Ramos (cell line): Measurements from ENCODE around the gene PRRT3.
"Not testable (repeated sequence)": the region's sequence is repeated elsewhere in the genome, so short reads cannot be mapped to it uniquely, and the experiment has no call there.

Source experiments
- in situ Hi-C: fragments of 300-500 bp; cut with MboI; formaldehyde crosslinking; loops from one replicate; pipeline ENCODE4 v1.14.3; 2022; ENCODE audit warnings: low sequenced_read_pairs; ENCODE audit not compliant: unreplicated experiment

The PRRT3 gene

GRCh38 chr3:9900965-9901415, 51.2 kb downstream of the PRRT3 start:
- in situ Hi-C loops: not testable (repeated sequence)

- in situ Hi-C loops: no loop called here
These were observed 52.9 kb downstream of the PRRT3 start for GRCh38 chr3:9899289-9899791.

- in situ Hi-C loops: no loop called here
These were observed 53.6 kb downstream of the PRRT3 start for GRCh38 chr3:9898467-9899241.

- in situ Hi-C loops: no loop called here
These were observed 54.5 kb downstream of the PRRT3 start for GRCh38 chr3:9897408-9898372.

- in situ Hi-C loops: not testable (repeated sequence)
These were observed 55.3 kb downstream of the PRRT3 start for GRCh38 chr3:9896755-9897407.

- in situ Hi-C loops: not testable (repeated sequence)
These were observed 56.5 kb downstream of the PRRT3 start for GRCh38 chr3:9895715-9896114.
